Ovary (tissue), 3 donors: ENCODE data around the gene PYGO2.

Source experiments
- CTCF ChIP-seq, 3 donors: fragments of 450-650 bp in 2 of 3; fragments of 200-600 bp in 1 of 3; IDR thresholded peaks; one replicate each; pipeline versions ENCODE4 v1.5.1 to v1.8.0; 2016 to 2022; ENCODE audit warnings: antibody characterized with exemption in 3 of 3, mild to moderate bottlenecking in 1 of 3
- POLR2A ChIP-seq: fragments of 450-650 bp; IDR thresholded peaks from one replicate; pipeline ENCODE4 v1.6.1; 2017; ENCODE audit warnings: antibody characterized with exemption, mild to moderate bottlenecking, moderate library complexity
- donor health status: DM: no; HTN: no; CAD: no.

- TF ChIP-seq CTCF (IDR thresholded peaks at IDR 0.05) (no peak), POLR2A (no peak)
These were observed 27.7 kb upstream of the PYGO2 start for GRCh38 chr1:154989195-154989860.
